ENCODE data around the gene FAF1. TPM values are rescaled to one million over a fixed set of nuclear protein-coding genes. Genes with fewer than 3 reads are reported as not detected.

The FAF1 gene
- total RNA-seq, 4 donors from 2014 or later, result 36.9 to 77.6 (median 48.3) TPM

DNA sequence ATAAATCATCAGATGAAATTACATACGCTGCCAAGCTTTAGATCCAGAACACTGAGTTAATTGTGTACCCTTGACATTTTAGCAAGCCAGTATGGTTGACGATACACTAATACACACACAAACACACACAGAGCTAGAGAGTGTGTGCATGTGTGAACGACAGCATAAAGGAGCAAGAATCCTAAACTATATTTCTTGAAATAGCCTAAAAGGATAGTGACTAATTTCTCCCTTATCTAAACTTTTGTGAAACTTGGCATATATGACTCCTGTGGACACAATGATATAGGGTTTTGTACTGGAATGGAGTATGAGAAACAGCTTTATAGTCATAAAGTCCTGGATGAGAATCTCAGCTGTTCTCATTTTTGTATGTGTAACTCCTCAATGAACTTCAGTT, 471.7 kb downstream of the FAF1 start:
- Histone ChIP-seq H3K4me3 (no peak overlapping the region), H3K9me3 (no peaks in the 10 kb centered on the region), H3K27ac (no peak overlapping the region), H3K27me3 (no peaks in the 10 kb centered on the region), H3K4me1 (no peaks in the 10 kb centered on the region), H3K36me3 (peaks cover 0 to 21% (median 0%) of the 10 kb centered on the region in 3 donors)
- no peak for TF ChIP-seq POLR2A (IDR thresholded peaks at IDR 0.05)
- TF ChIP-seq, protein P1, sequence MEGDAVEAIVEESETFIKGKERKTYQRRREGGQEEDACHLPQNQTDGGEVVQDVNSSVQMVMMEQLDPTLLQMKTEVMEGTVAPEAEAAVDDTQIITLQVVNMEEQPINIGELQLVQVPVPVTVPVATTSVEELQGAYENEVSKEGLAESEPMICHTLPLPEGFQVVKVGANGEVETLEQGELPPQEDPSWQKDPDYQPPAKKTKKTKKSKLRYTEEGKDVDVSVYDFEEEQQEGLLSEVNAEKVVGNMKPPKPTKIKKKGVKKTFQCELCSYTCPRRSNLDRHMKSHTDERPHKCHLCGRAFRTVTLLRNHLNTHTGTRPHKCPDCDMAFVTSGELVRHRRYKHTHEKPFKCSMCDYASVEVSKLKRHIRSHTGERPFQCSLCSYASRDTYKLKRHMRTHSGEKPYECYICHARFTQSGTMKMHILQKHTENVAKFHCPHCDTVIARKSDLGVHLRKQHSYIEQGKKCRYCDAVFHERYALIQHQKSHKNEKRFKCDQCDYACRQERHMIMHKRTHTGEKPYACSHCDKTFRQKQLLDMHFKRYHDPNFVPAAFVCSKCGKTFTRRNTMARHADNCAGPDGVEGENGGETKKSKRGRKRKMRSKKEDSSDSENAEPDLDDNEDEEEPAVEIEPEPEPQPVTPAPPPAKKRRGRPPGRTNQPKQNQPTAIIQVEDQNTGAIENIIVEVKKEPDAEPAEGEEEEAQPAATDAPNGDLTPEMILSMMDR (IDR thresholded peaks at IDR 0.05), result no peak
- DNase-seq, result no peak

- no peaks in the 10 kb centered on the region for H3K9me3 ChIP-seq
- no peaks in the 10 kb centered on the region for H3K27me3 ChIP-seq
- peaks cover 0 to 21% (median 0%) of the 10 kb centered on the region in 3 donors for H3K36me3 ChIP-seq
- no peak overlapping the region for H3K4me3 ChIP-seq
- no peaks in the 10 kb centered on the region for H3K4me1 ChIP-seq
- no peak for DNase-seq
- TF ChIP-seq, protein P1 (IDR thresholded peaks at IDR 0.05), result no peak
- TF ChIP-seq POLR2A (IDR thresholded peaks at IDR 0.05), result no peak
- no peak overlapping the region for H3K27ac ChIP-seq
These were observed 472.3 kb downstream of the FAF1 start for GRCh38 chr1:50487725-50488124.

GRCh38 chr1:50481142-50481736, 478.8 kb downstream of the FAF1 start:
- Histone ChIP-seq H3K4me3 (no peak overlapping the region), H3K4me1 (no peaks in the 10 kb centered on the region), H3K36me3 (no peaks in the 10 kb centered on the region), H3K27me3 (no peaks in the 10 kb centered on the region), H3K9me3 (no peaks in the 10 kb centered on the region), H3K27ac (no peak overlapping the region)
- no peak for DNase-seq
- TF ChIP-seq, protein P1 (IDR thresholded peaks at IDR 0.05), result no peak
- no peak for TF ChIP-seq POLR2A (IDR thresholded peaks at IDR 0.05)

DNA sequence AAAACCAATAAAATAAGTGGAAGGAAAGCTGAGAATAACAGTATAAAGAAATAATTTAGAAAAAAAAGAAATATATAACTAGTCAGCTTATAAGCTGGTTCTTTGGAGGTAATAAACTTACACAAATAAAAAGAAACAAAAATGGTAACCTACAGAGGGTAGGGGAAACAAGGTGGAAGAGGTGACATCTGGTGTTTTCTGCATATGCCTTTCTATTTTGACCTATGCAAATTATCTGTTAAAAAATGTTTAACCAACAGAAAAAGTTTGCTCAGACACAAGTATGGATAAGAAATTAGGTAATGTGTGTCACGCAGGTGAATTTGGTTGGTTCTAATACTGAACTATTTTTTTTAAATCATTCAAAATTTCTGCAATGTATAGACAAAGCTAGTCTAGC, 483.3 kb downstream of the FAF1 start:
- Histone ChIP-seq H3K27me3 (no peaks in the 10 kb centered on the region), H3K4me3 (no peak overlapping the region), H3K4me1 (no peaks in the 10 kb centered on the region), H3K36me3 (peaks cover 0 to 6% (median 0%) of the 10 kb centered on the region in 3 donors), H3K9me3 (no peaks in the 10 kb centered on the region), H3K27ac (no peak overlapping the region)
- no peak for DNase-seq
- TF ChIP-seq POLR2A (IDR thresholded peaks at IDR 0.05), result no peak
- TF ChIP-seq, protein P1 (IDR thresholded peaks at IDR 0.05), result no peak

GRCh38 chr1:50474859-50475809, 484.9 kb downstream of the FAF1 start:
- Histone ChIP-seq H3K4me3 (no peak overlapping the region), H3K27ac (no peak overlapping the region), H3K9me3 (no peaks in the 10 kb centered on the region), H3K36me3 (peaks cover 0 to 6% (median 0%) of the 10 kb centered on the region in 3 donors), H3K4me1 (no peaks in the 10 kb centered on the region), H3K27me3 (no peaks in the 10 kb centered on the region)
- TF ChIP-seq, protein P1 (IDR thresholded peaks at IDR 0.05), result no peak
- no peak for TF ChIP-seq POLR2A (IDR thresholded peaks at IDR 0.05)
- no peak for DNase-seq
